Retinal pigment epithelial cell (primary cell): ENCODE data around the gene VGLL3.

Source experiments
- DNase-seq: peaks from one replicate; pipeline ENCODE4 v3.0.0-alpha.2; 2010; ENCODE audit warnings: low read depth
- H3K4me3 ChIP-seq: 2 replicates; pipeline ENCODE4 v1.5.1; 2011; ENCODE audit warnings: mild to moderate bottlenecking, low read length, control low read depth, moderate library complexity
- CTCF ChIP-seq: conservative IDR thresholded peaks from 2 replicates; pipeline ENCODE4 v1.5.1; 2011; ENCODE audit warnings: low read depth, low read length, control low read depth, inconsistent platforms

The VGLL3 gene

GRCh38 chr3:86954226-86954625 is 36.7 kb downstream of the VGLL3 start:
- DNase-seq, result no peak
- TF ChIP-seq CTCF, result no peak
- no peak overlapping the region for H3K4me3 ChIP-seq

GRCh38 chr3:86951322-86951721 is 39.6 kb downstream of the VGLL3 start:
- TF ChIP-seq CTCF, result no peak
- no peak overlapping the region for H3K4me3 ChIP-seq
- DNase-seq, result no peak

- no peak overlapping the region for H3K4me3 ChIP-seq
- DNase-seq, result no peak
- TF ChIP-seq CTCF, result no peak
Observed at GRCh38 chr3:86950717-86951116, 40.2 kb downstream of the VGLL3 start.

- no peak for TF ChIP-seq CTCF
- no peak overlapping the region for H3K4me3 ChIP-seq
- DNase-seq, result no peak
Observed at GRCh38 chr3:86949850-86950249, 41.1 kb downstream of the VGLL3 start.

- DNase-seq, result no peak
- H3K4me3 ChIP-seq, result no peak overlapping the region
- TF ChIP-seq CTCF, result no peak
Observed at GRCh38 chr3:86948822-86949221, 42.1 kb downstream of the VGLL3 start.

GRCh38 chr3:86942206-86942605 is 48.7 kb downstream of the VGLL3 start:
- H3K4me3 ChIP-seq, result no peak overlapping the region
- DNase-seq, result no peak
- no peak for TF ChIP-seq CTCF

GRCh38 chr3:86938416-86939105 is 52.4 kb downstream of the VGLL3 start:
- H3K4me3 ChIP-seq, result no peak overlapping the region
- no peak for DNase-seq
- no peak for TF ChIP-seq CTCF
